NCI-H1105 treated with DMSO at 0.1 percent for 48 hours (cell line): ENCODE results near the gene CT83.

Experiments used
- DNase-seq: peaks from one replicate; lab custom pipeline; 2025; lab: John Stamatoyannopoulos, UW

CT83 gene

GRCh38 chrX:116462822-116463221, at the start of gene CT83:
CT83 (minus strand) TSS chrX:116462976; CDS start chrX:116462856, 120 bp downstream.
- DNase-seq = no peak

- DNase-seq = no peak
Observed at GRCh38 chrX:116499780-116500179, 37.0 kb upstream of the CT83 start.

GRCh38 chrX:116493271-116493670, 30.5 kb upstream of the CT83 start:
- DNase-seq = no peak

- peak; percentile 31 for DNase-seq
Observed at GRCh38 chrX:116490104-116490503, 27.3 kb upstream of the CT83 start.

- no peak for DNase-seq
Observed at GRCh38 chrX:116480059-116480458, 17.3 kb upstream of the CT83 start.

- no peak for DNase-seq
Observed at GRCh38 chrX:116449156-116449555, 13.6 kb downstream of the CT83 start.

- no peak for DNase-seq
Observed at GRCh38 chrX:116436358-116436816, 26.4 kb downstream of the CT83 start, which contains the start of gene SLC6A14. SLC6A14 (plus strand) TSS chrX:116436606; CDS start chrX:116436710, 104 bp downstream.

GRCh38 chrX:116435597-116435996, 27.2 kb downstream of the CT83 start:
- no peak for DNase-seq

- no peak for DNase-seq
Observed at GRCh38 chrX:116427978-116428377, 34.8 kb downstream of the CT83 start.

GRCh38 chrX:116417968-116418367, 44.8 kb downstream of the CT83 start:
- DNase-seq = no peak

- peak; percentile 28 for DNase-seq
Observed at GRCh38 chrX:116417214-116417613, 45.6 kb downstream of the CT83 start.

- no peak for DNase-seq
Observed at GRCh38 chrX:116413273-116413672, 49.5 kb downstream of the CT83 start.
